Activated CD8-positive, alpha-beta memory T cell treated with anti-CD3 and anti-CD28 coated beads for 48 hours (primary cell): ENCODE results near the gene SMAP1.

Experiments
- DNase-seq, 3 experiments: peaks; one replicate each; pipeline ENCODE4 v3.0.0-alpha.2; 2020; ENCODE audit warnings: low read depth in 2 of 3, low spot score in 2 of 3

The SMAP1 gene

GRCh38 chr6:70667711-70668498, at the start of gene SMAP1:
TSS of gene SMAP1 (plus strand) at chr6:70667883. CDS start at chr6:70668024, 141 bp downstream.
- peak; percentile 83 to 91 (median 89) for DNase-seq

DNA sequence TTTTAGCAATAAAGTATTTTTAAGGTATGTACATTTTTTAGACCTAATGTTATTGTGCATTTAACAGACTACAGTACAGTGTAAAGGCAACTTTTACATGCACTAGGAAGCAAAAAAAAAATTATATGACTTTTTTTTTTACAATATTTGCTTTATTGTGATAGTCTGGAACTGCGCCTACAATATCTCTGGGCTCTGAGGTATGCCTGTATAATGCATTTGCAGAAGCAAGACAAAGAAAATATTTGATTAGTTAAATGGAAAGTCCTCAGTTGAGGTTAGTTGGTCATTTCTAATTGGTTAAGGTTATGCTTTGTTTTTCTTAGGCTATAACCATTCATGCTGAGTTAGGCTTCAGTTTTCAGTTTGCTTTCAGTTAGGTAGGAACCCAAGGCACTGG, 46.9 kb upstream of the SMAP1 start:
- no peak for DNase-seq

- no peak for DNase-seq
These were observed 45.2 kb upstream of the SMAP1 start for GRCh38 chr6:70622461-70622860.

DNA sequence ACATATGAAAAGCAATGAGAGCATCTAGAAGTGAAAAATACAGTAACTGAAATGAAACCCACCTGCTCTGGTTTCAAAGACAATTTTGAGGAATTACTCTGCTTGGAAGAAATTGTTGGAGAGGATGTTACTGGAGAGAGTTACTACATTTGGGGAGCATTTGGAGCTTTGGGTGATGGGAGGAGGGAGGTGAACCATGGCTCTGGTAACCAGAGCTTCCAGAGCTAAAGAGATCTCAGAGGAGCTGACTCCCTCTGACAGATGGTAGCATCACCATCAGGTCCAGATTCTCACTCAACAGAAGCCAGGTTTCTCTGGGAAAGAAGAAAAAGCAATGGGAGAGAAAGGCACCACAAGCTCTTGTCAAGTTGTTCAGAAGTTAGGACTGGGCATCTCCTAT, 42.2 kb upstream of the SMAP1 start:
- no peak for DNase-seq

DNA sequence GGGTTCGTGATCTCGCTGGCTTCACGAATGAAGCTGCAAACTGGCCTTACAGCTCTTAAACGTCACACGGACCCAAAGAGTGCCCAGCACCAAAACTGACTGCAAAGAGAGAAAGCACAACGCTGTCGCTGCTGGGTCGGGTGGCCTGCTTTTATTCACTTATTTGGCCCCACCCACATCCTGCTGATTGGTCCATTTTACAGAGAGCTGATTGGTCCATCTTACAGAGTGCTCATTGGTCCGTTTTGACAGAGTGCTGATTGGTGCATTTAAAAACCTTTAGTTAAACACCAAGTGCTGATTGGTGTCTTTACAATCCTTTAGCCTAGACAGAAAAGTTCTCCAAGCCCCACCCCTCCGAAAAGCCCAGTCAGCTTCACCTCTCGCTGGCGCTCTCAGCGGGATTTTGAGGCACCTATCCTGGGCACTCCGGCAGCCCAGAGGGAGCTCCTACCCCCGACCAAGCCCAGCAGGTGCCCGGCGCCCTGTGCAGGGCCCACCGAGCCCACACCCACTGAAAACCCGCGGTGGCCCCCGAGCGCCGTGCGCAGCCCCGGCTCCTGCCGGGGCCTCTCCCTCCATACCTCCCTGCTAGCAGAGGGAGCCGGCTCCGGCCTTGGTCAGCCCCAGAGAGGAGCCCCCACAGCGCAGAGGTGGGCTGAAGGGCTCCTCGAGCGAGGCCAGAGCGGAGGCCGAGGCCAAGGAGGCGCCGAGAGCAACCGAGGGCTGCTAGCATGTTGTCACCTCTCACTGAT, 40.0 kb upstream of the SMAP1 start:
- no peak for DNase-seq

DNA sequence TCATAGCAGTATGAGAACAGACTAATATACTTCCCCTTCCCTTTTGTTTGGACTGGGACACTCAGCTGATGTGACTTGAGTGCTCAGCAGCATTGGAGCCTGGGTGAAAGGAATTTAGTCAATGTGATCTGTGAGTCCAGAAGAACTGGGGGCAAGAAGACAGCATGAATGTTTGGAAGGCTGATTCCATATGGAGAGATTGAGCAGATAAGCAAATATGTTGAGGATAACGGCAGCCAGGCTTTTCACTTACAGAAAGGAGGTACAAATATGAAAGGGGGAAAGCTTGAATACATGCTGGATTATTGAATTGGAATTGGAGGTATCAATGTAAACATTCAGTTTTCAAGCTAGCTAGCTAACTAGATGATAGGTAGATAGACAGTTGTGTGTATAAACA, 37.8 kb upstream of the SMAP1 start:
- DNase-seq, result no peak

- no peak for DNase-seq
These were observed 33.8 kb upstream of the SMAP1 start for GRCh38 chr6:70633870-70634269.

DNA sequence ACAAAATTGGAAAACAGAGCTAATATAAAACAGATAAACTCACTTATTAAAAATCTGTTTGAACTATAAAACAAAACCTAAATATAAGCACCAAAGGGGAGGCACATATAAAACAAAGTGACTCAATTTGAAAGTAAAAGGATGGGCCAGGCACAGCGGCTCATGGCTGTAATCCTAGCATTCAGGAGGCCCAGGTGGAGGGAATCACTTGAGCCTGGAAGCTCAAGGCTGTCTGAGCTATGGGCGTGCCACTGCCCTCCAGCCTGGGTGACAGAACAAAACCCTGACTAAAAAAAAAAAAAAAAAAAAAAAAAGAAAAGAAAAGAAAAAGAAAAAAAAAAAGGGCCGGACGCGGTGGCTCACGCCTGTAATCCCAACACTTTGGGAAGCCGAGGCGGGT, 31.1 kb upstream of the SMAP1 start:
- no peak for DNase-seq

- no peak for DNase-seq
These were observed 29.2 kb upstream of the SMAP1 start for GRCh38 chr6:70638468-70638867.

GRCh38 chr6:70651326-70651905, 16.3 kb upstream of the SMAP1 start:
- DNase-seq, result peak in 1 of 3 experiments; percentile 18

GRCh38 chr6:70652216-70652615, 15.5 kb upstream of the SMAP1 start:
- DNase-seq, result no peak

GRCh38 chr6:70657706-70658105, 10.0 kb upstream of the SMAP1 start:
- no peak for DNase-seq

DNA sequence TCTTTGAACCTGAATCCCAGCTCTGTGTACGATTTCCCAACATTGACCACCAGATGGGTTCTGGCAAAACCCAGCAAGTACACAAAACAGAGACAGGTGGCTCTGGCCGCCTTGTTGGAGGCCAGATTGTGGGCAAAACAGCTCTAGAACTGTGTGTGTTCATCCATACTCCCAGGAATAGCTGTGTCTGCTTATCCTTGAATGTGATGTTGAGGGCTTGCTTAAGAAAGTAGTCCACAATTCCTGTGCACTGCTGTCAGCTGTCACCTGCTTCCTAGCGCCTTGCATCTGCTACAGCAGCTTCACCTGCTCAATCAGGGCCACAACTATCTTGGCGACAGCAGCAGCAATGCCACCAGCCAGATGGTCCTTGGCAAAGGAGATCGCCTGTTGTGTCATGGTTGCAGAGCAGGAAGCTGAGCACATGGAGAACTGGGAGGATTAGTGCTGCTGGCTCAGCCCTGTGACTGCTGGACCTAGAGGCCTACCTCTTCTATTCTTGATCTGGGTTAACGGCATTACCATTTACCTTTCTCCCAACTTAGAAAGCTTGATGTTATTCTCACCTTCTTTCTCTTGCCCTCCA, 3.7 kb upstream of the SMAP1 start:
- no peak for DNase-seq

DNA sequence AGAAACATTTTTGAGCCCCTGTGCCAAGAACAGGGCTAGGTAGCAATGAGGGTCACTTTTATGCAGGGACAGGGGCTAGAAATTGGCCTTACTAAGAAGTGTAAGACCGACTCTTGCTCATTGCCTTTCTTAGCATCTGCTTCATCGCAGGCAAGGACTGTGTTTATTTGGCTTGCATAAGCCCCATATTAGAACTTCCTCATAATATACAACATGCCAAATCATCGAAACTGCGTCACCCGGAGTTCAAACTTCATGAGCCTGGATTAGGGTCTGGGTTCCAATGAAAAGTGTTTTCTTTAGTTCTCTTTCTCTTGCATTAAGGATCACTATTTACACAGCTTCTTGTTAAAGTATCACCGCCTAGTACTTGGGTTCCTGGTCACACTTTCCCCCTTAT, 977 bp upstream of the SMAP1 start:
- no peak for DNase-seq

DNA sequence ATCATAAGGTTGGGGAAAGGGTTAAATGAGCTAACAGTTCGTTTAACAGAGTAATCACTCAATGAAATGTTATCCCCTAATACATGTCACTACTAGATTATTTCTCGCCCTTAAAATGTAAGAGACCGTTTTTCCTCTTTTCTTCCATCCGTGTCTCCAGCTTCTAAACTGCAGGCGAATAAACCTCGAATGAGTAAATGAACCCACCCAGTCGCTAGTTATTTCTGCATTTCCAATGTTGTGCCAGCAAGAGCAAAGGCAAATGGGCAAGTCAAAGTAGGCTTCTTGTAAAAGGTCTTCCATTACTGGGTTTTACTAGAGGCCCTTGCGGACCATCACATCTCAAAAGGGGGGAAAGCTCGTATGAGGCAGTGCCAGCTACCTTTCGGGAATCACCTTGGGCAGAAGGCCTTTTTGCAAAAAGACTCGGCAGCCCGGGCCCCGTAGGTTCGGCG, 400 bp upstream of the SMAP1 start:
- no peak for DNase-seq

GRCh38 chr6:70668499-70668812, 773 bp downstream of the SMAP1 start:
- no peak for DNase-seq

DNA sequence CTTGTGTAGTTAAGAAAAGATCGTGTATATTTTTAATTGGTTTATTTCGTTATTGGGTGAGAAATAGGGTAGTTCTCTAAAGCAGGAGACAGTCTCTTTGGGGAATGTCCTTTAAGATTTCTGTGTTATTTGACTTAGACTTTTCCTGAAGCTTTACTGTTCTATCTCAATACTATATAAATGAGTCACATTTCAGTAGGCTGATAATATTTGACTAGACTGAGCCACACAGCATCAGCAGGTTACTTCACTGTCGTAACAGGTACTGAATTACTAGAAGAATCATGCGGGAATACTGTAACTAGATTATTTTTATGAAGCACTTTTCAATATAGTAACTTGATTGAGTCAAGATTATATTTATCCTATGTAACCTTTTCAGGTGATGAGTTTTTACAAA, 1.4 kb downstream of the SMAP1 start:
- no peak for DNase-seq

- DNase-seq, result no peak
These were observed 4.9 kb downstream of the SMAP1 start for GRCh38 chr6:70672549-70672948.

DNA sequence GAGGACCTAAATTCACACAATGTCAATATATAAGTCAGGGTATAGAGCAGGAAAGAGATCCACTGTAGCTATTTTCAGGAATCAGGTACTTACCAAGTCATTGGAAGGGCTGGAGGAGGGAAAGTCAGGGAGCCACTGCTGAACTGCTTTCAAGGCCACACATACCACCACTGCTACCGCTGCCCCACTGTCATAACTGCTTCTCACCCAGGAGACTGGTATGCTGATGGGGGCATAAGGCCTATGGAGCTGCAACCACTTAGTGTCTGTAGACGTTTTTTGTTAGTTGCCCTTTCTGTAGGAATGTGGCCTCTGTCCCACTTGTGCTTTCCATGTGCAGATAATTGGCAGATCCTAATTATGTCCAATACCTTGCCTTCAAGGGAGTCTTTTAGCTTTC, 5.4 kb downstream of the SMAP1 start:
- DNase-seq, result no peak

DNA sequence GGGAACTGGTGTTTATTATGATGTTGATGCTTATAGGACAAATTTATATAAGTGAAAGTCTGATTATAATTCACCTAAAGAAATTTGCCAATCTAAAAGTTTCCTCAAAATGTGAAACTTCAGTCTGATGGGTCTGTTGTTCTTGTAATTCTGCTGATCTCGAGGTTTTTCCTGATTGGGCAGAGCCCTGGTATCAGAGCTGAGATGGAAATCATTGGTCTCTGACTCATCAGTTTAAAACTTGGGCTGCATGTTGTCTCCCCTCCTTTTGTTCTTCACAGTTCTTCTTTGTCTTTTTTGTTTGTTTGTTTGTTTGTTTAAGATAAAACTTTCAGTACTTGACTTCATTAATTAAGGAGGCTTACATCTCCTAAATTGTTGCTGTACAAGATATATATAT, 5.9 kb downstream of the SMAP1 start:
- no peak for DNase-seq

- no peak for DNase-seq
These were observed 8.1 kb downstream of the SMAP1 start for GRCh38 chr6:70675822-70676221.

- DNase-seq, result no peak
These were observed 9.1 kb downstream of the SMAP1 start for GRCh38 chr6:70676821-70677220.
